ENCODE data around the gene PRPSAP2. TPM values are rescaled to one million over a fixed set of nuclear protein-coding genes. Genes with fewer than 3 reads are reported as not detected.

PRPSAP2 gene
- total RNA-seq, 1 donor from 2014 or later = 40.7 TPM

DNA sequence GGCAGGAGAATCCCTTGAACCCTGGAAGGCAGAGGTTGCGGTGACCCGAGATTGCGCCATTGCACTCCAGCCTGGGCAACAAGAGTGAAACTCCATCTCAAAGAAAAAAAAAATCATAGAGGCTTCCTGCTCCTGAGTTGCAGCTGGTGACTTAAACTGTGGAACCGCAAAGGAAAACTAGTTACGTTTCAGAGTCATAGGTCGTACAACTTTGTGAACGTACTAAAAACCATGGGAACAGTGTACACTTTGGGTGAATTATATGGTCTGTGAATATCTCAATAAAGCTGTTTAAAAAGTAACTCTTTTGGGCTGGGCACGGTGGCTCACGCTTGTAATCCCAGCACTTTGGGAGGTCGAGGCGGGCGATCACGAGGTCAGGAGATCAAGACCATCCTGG lies 117.7 kb downstream of the PRPSAP2 start:
- Histone ChIP-seq H3K4me1 (ENCODE audit: control insufficient read depth in 3 of 3, insufficient read depth in 3 of 3, low read length in 3 of 3) (no peaks in the 10 kb centered on the region), H3K4me3 (ENCODE audit: low read length in 3 of 3) (no peak overlapping the region), H3K27me3 (ENCODE audit: control insufficient read depth in 3 of 3, insufficient read depth in 3 of 3, low read length in 3 of 3) (no peaks in the 10 kb centered on the region), H3K9ac (ENCODE audit: low read depth in 1 of 3, low read length in 3 of 3) (no peak overlapping the region), H3K36me3 (ENCODE audit: control insufficient read depth in 3 of 3, insufficient read depth in 3 of 3, low read length in 3 of 3) (no peaks in the 10 kb centered on the region), H3K27ac (ENCODE audit: low read depth, low read length) (no peak overlapping the region), H3K9me3 (ENCODE audit: control insufficient read depth in 3 of 3, low read length in 3 of 3) (no peaks in the 10 kb centered on the region)

DNA sequence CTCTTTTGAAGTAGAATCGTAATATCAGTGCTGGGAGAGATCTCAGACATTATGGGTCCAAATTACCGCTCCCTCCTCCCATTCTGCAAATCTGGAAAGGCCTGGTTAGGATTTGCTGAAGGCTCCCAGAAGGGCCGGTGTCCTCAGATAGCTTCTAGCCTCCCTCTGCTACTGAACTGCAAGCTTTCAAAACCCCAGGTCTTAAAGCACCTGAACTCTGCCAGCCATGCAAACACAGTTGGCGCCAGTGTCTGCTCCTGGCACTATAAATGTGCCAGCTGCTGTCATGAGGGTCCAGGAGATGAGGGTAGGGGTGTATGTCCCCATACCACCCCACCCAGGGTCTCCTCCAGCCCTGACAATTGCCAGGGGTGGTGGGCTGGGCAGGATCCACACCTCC lies 118.3 kb downstream of the PRPSAP2 start:
- no peaks in the 10 kb centered on the region for H3K9me3 ChIP-seq (ENCODE audit: control insufficient read depth in 3 of 3, low read length in 3 of 3)
- no peaks in the 10 kb centered on the region for H3K36me3 ChIP-seq (ENCODE audit: control insufficient read depth in 3 of 3, insufficient read depth in 3 of 3, low read length in 3 of 3)
- no peaks in the 10 kb centered on the region for H3K4me1 ChIP-seq (ENCODE audit: control insufficient read depth in 3 of 3, insufficient read depth in 3 of 3, low read length in 3 of 3)
- no peak overlapping the region for H3K9ac ChIP-seq (ENCODE audit: low read depth in 1 of 3, low read length in 3 of 3)
- H3K4me3 ChIP-seq (ENCODE audit: low read length in 3 of 3) = no peak overlapping the region
- H3K27me3 ChIP-seq (ENCODE audit: control insufficient read depth in 3 of 3, insufficient read depth in 3 of 3, low read length in 3 of 3) = no peaks in the 10 kb centered on the region
- no peak overlapping the region for H3K27ac ChIP-seq (ENCODE audit: low read depth, low read length)

DNA sequence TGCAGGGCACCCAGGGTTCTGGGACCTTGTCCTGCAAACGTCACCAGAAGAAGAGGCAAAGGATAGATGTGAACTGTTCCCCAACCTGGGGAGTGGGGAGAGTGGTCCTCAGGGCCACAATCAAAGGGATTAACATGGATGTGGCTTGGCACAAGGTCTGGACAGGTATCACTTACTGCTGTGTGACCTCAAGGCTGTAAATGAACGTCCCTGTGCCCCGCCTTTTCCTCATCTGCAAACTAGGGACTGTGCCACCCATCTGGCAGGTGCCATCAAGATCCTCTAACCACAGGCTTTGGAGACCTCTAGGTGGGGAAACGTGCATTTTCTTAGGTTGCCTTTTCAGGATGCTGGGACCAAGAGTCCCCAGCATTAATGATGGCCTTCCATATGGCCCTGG lies 119.1 kb downstream of the PRPSAP2 start:
- Histone ChIP-seq H3K9ac (ENCODE audit: low read depth in 1 of 3, low read length in 3 of 3) (no peak overlapping the region), H3K27ac (ENCODE audit: low read depth, low read length) (no peak overlapping the region), H3K36me3 (ENCODE audit: control insufficient read depth in 3 of 3, insufficient read depth in 3 of 3, low read length in 3 of 3) (no peaks in the 10 kb centered on the region), H3K27me3 (ENCODE audit: control insufficient read depth in 3 of 3, insufficient read depth in 3 of 3, low read length in 3 of 3) (no peaks in the 10 kb centered on the region), H3K4me3 (ENCODE audit: low read length in 3 of 3) (no peak overlapping the region), H3K4me1 (ENCODE audit: control insufficient read depth in 3 of 3, insufficient read depth in 3 of 3, low read length in 3 of 3) (no peaks in the 10 kb centered on the region), H3K9me3 (ENCODE audit: control insufficient read depth in 3 of 3, low read length in 3 of 3) (no peaks in the 10 kb centered on the region)

DNA sequence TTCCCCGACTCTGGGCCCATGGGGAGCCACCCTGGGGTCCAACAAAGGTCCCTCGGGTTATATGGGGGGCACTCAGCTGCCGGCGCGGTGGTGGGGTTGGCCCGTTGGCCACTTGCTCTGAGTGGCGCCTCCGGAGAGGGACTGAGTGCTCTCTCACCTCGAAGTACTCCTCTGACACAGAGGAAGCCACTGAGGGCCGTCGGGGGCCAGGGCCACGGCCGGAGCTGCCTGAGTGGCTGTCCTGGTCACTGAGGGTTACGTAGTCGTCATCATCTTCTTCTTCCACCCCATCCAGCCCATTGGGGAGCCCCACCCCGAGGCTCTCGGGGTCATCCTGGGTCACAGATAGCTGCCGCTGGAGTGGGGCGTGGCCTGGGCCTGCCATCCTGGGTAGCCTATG lies 119.7 kb downstream of the PRPSAP2 start:
- Histone ChIP-seq H3K4me1 (ENCODE audit: control insufficient read depth in 3 of 3, insufficient read depth in 3 of 3, low read length in 3 of 3) (no peaks in the 10 kb centered on the region), H3K36me3 (ENCODE audit: control insufficient read depth in 3 of 3, insufficient read depth in 3 of 3, low read length in 3 of 3) (no peaks in the 10 kb centered on the region), H3K27ac (ENCODE audit: low read depth, low read length) (no peak overlapping the region), H3K9ac (ENCODE audit: low read depth in 1 of 3, low read length in 3 of 3) (no peak overlapping the region), H3K27me3 (ENCODE audit: control insufficient read depth in 3 of 3, insufficient read depth in 3 of 3, low read length in 3 of 3) (no peaks in the 10 kb centered on the region), H3K4me3 (ENCODE audit: low read length in 3 of 3) (no peak overlapping the region), H3K9me3 (ENCODE audit: control insufficient read depth in 3 of 3, low read length in 3 of 3) (no peaks in the 10 kb centered on the region)

DNA sequence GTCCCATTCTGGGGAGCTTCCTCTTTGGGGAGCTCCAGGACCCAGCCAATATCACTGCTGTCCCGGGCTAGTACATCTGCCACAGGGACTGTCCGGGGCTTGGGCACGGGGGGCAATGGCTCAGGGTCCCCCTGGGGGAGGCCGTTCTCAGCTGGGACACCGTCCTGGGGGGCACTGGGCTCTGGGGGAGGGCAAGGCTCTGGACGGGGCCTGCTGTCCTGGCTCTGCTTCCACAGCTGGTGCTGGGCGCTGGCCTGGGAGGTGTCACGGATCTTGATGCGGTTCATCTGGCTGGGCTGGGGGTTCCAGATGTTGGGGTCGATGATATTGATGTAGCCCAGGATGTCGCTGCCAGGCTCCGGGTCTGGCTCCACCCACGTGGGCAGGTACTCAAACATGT lies 120.1 kb downstream of the PRPSAP2 start:
- Histone ChIP-seq H3K9me3 (ENCODE audit: control insufficient read depth in 3 of 3, low read length in 3 of 3) (no peaks in the 10 kb centered on the region), H3K4me3 (ENCODE audit: low read length in 3 of 3) (no peak overlapping the region), H3K9ac (ENCODE audit: low read depth in 1 of 3, low read length in 3 of 3) (no peak overlapping the region), H3K4me1 (ENCODE audit: control insufficient read depth in 3 of 3, insufficient read depth in 3 of 3, low read length in 3 of 3) (no peaks in the 10 kb centered on the region), H3K27me3 (ENCODE audit: control insufficient read depth in 3 of 3, insufficient read depth in 3 of 3, low read length in 3 of 3) (no peaks in the 10 kb centered on the region), H3K36me3 (ENCODE audit: control insufficient read depth in 3 of 3, insufficient read depth in 3 of 3, low read length in 3 of 3) (no peaks in the 10 kb centered on the region), H3K27ac (ENCODE audit: low read depth, low read length) (no peak overlapping the region)

DNA sequence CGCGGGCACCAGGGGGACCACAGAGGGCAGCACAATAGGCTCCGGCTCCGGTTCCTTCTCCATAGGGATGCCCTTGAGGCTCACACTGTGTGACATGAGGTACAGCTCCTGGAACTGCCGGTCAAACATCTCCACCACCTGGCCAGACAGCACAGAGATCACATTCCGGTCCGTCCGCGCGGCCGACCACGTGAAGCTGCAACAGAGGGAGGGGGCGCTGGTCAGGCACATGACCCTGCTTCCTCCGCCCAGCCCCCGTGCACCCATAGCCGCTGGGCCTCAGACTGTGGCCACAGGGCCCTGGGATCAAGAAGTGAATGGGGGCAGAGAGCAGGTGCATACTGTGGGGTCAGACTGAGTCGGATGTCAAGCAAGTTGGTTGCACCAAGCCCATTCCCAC lies 120.7 kb downstream of the PRPSAP2 start:
- H3K27me3 ChIP-seq (ENCODE audit: control insufficient read depth in 3 of 3, insufficient read depth in 3 of 3, low read length in 3 of 3) = no peaks in the 10 kb centered on the region

More for the DNA sequence above, 120.7 kb downstream of the PRPSAP2 start:
- no peaks in the 10 kb centered on the region for H3K9me3 ChIP-seq (ENCODE audit: control insufficient read depth in 3 of 3, low read length in 3 of 3)
- H3K9ac ChIP-seq (ENCODE audit: low read depth in 1 of 3, low read length in 3 of 3) = no peak overlapping the region
- no peaks in the 10 kb centered on the region for H3K36me3 ChIP-seq (ENCODE audit: control insufficient read depth in 3 of 3, insufficient read depth in 3 of 3, low read length in 3 of 3)
- H3K27ac ChIP-seq (ENCODE audit: low read depth, low read length) = no peak overlapping the region
- no peak overlapping the region for H3K4me3 ChIP-seq (ENCODE audit: low read length in 3 of 3)
- H3K4me1 ChIP-seq (ENCODE audit: control insufficient read depth in 3 of 3, insufficient read depth in 3 of 3, low read length in 3 of 3) = no peaks in the 10 kb centered on the region

Small RNA genes within 50 kb of the gene (small RNA-seq; reads per million reads assigned to genes)
- gene RF00324 = not detected

Other genes starting within 250 kb of the PRPSAP2 start
- gene TBC1D28, start 213.7 kb upstream of the PRPSAP2 start, total RNA-seq = not detected
- 1.6 TPM for gene FOXO3B, start 175.8 kb upstream of the PRPSAP2 start, total RNA-seq
- not detected for gene FBXW10, start 114.1 kb upstream of the PRPSAP2 start, total RNA-seq
- gene TVP23B, start 76.9 kb upstream of the PRPSAP2 start, total RNA-seq = 24.5 TPM
- gene SLC5A10, start 94.0 kb downstream of the PRPSAP2 start, total RNA-seq = not detected
- gene FAM83G, start 146.6 kb downstream of the PRPSAP2 start, total RNA-seq = 0.52 TPM
- gene GRAP, start 188.8 kb downstream of the PRPSAP2 start, total RNA-seq = 6.3 TPM